Thymus (tissue), 11 donors: ENCODE results near the gene PAK3. TPM values are rescaled to one million over a fixed set of nuclear protein-coding genes. Genes with fewer than 3 reads are reported as not detected.

Source experiments
- DNase-seq, 9 donors: peaks; one replicate each; pipeline ENCODE4 v3.0.0-alpha.2; 2013; ENCODE audit warnings: low spot score in 9 of 9, low read depth in 6 of 9, missing footprints in 1 of 9
- H3K27ac ChIP-seq, 2 donors: one replicate each; pipeline ENCODE4 v1.5.1; 2013; ENCODE audit warnings: control low read depth in 1 of 2, low read depth in 1 of 2, low read length in 1 of 2, mild to moderate bottlenecking in 1 of 2, moderate library complexity in 1 of 2
- H3K27me3 ChIP-seq, 2 donors: one replicate each; pipeline ENCODE4 v1.5.1; 2013; ENCODE audit warnings: low read length in 1 of 2; ENCODE audit not compliant: control insufficient read depth in 2 of 2, insufficient read depth in 1 of 2
- H3K36me3 ChIP-seq, 2 donors: one replicate each; pipeline ENCODE4 v1.5.1; 2013; ENCODE audit warnings: low read length in 1 of 2, mild to moderate bottlenecking in 1 of 2, moderate library complexity in 1 of 2; ENCODE audit not compliant: control insufficient read depth in 2 of 2, insufficient read depth in 2 of 2
- H3K4me1 ChIP-seq, 2 donors: one replicate each; pipeline ENCODE4 v1.5.1; 2013; ENCODE audit warnings: low read length in 2 of 2; ENCODE audit not compliant: control insufficient read depth in 2 of 2, insufficient read depth in 2 of 2
- H3K4me3 ChIP-seq, 2 donors: one replicate each; pipeline ENCODE4 v1.5.1; 2013; ENCODE audit warnings: low read length in 2 of 2, control low read depth in 1 of 2, mild to moderate bottlenecking in 1 of 2
- H3K9me3 ChIP-seq, 2 donors: one replicate each; pipeline ENCODE4 v1.5.1; 2013; ENCODE audit warnings: low read length in 1 of 2, mild to moderate bottlenecking in 1 of 2; ENCODE audit not compliant: control insufficient read depth in 2 of 2, insufficient read depth in 1 of 2
- WGBS: extraction: QIAGEN DNeasy Blood & Tissue Kit; methylation state at CpG from one replicate; pipeline ENCODE4 v1.1.7; 2013; 5-methylcytosine and 5-hydroxymethylcytosine counted together
- polyA plus RNA-seq: library from polyadenylated mRNA; stranded (reverse); fragments of 200-250 nt; gene quantifications from one replicate; pipeline ENCODE4 v1.2.3, GENCODE V29; 2013
- total RNA-seq: library from RNA; stranded (reverse); fragments of 120-200 nt; gene quantifications from one replicate; pipeline ENCODE4 v1.2.4, GENCODE V29; 2013
- donor health status: healthy.

PAK3 gene
- total and polyA plus RNA-seq, 2 donors = 1.0 to 1.4 TPM

GRCh38 chrX:111165902-111166301 lies 69.9 kb downstream of the PAK3 start:
- no peaks in the 10 kb centered on the region for H3K27me3 ChIP-seq
- WGBS = 100% methylated on average over 1 of the region's 1 CpG
- no peaks in the 10 kb centered on the region for H3K36me3 ChIP-seq
- H3K9me3 ChIP-seq = no peaks in the 10 kb centered on the region
- H3K27ac ChIP-seq = no peak overlapping the region
- no peak for DNase-seq
- H3K4me1 ChIP-seq = no peaks in the 10 kb centered on the region
- no peak overlapping the region for H3K4me3 ChIP-seq

- no peaks in the 10 kb centered on the region for H3K36me3 ChIP-seq
- no peaks in the 10 kb centered on the region for H3K9me3 ChIP-seq
- 75% methylated on average over 3 of the region's 3 CpGs for WGBS
- H3K27ac ChIP-seq = no peak overlapping the region
- DNase-seq = no peak
- no peak overlapping the region for H3K4me3 ChIP-seq
- no peaks in the 10 kb centered on the region for H3K4me1 ChIP-seq
- H3K27me3 ChIP-seq = no peaks in the 10 kb centered on the region
Observed at GRCh38 chrX:111167334-111167733, 71.3 kb downstream of the PAK3 start.

GRCh38 chrX:111168314-111168713 lies 72.3 kb downstream of the PAK3 start:
- no peaks in the 10 kb centered on the region for H3K27me3 ChIP-seq
- no peak for DNase-seq

GRCh38 chrX:111169141-111169540 lies 73.2 kb downstream of the PAK3 start:
- Histone ChIP-seq H3K4me3 (no peak overlapping the region), H3K9me3 (no peaks in the 10 kb centered on the region), H3K36me3 (no peaks in the 10 kb centered on the region), H3K27ac (no peak overlapping the region), H3K4me1 (no peaks in the 10 kb centered on the region), H3K27me3 (no peaks in the 10 kb centered on the region)
- 100% methylated on average over 2 of the region's 2 CpGs for WGBS
- no peak for DNase-seq

More at GRCh38 chrX:111168314-111168713, 72.3 kb downstream of the PAK3 start:
- Histone ChIP-seq H3K36me3 (no peaks in the 10 kb centered on the region), H3K4me3 (no peak overlapping the region), H3K27ac (no peak overlapping the region), H3K9me3 (no peaks in the 10 kb centered on the region), H3K4me1 (no peaks in the 10 kb centered on the region)
- WGBS = 96% methylated on average over 2 of the region's 2 CpGs

GRCh38 chrX:111170017-111170416 lies 74.0 kb downstream of the PAK3 start:
- no peak for DNase-seq
- Histone ChIP-seq H3K4me3 (no peak overlapping the region), H3K27me3 (no peaks in the 10 kb centered on the region), H3K27ac (no peak overlapping the region), H3K4me1 (no peaks in the 10 kb centered on the region), H3K36me3 (no peaks in the 10 kb centered on the region), H3K9me3 (no peaks in the 10 kb centered on the region)
- 7% methylated on average over 1 of the region's 1 CpG for WGBS

- H3K4me3 ChIP-seq = no peak overlapping the region
- no peaks in the 10 kb centered on the region for H3K9me3 ChIP-seq
- H3K27me3 ChIP-seq = no peaks in the 10 kb centered on the region
- H3K4me1 ChIP-seq = no peaks in the 10 kb centered on the region
- H3K27ac ChIP-seq = no peak overlapping the region
- no peak for DNase-seq
- WGBS = 94% methylated on average over 2 of the region's 2 CpGs
- no peaks in the 10 kb centered on the region for H3K36me3 ChIP-seq
Observed at GRCh38 chrX:111180750-111181240, 84.8 kb downstream of the PAK3 start.

- no peaks in the 10 kb centered on the region for H3K27me3 ChIP-seq
- no peaks in the 10 kb centered on the region for H3K9me3 ChIP-seq
- H3K27ac ChIP-seq = no peak overlapping the region
- WGBS = 87% methylated on average over 3 of the region's 3 CpGs
- H3K36me3 ChIP-seq = no peaks in the 10 kb centered on the region
- H3K4me3 ChIP-seq = no peak overlapping the region
- DNase-seq = no peak
- H3K4me1 ChIP-seq = no peaks in the 10 kb centered on the region
Observed at GRCh38 chrX:111181951-111182350, 86.0 kb downstream of the PAK3 start.

GRCh38 chrX:111182997-111183396 lies 87.0 kb downstream of the PAK3 start:
- DNase-seq = no peak
- no peak overlapping the region for H3K4me3 ChIP-seq
- H3K27ac ChIP-seq = no peak overlapping the region
- no peaks in the 10 kb centered on the region for H3K27me3 ChIP-seq
- H3K9me3 ChIP-seq = no peaks in the 10 kb centered on the region
- H3K4me1 ChIP-seq = no peaks in the 10 kb centered on the region
- H3K36me3 ChIP-seq = no peaks in the 10 kb centered on the region

- no peak for DNase-seq
- H3K27ac ChIP-seq = no peak overlapping the region
- no peaks in the 10 kb centered on the region for H3K27me3 ChIP-seq
- WGBS = 89% methylated on average over 2 of the region's 2 CpGs
- H3K9me3 ChIP-seq = no peaks in the 10 kb centered on the region
- H3K36me3 ChIP-seq = no peaks in the 10 kb centered on the region
- no peak overlapping the region for H3K4me3 ChIP-seq
- no peaks in the 10 kb centered on the region for H3K4me1 ChIP-seq
Observed at GRCh38 chrX:111191598-111191997, 95.6 kb downstream of the PAK3 start.

- Histone ChIP-seq H3K4me3 (no peak overlapping the region), H3K27ac (no peak overlapping the region), H3K9me3 (no peaks in the 10 kb centered on the region), H3K36me3 (no peaks in the 10 kb centered on the region), H3K4me1 (no peaks in the 10 kb centered on the region), H3K27me3 (no peaks in the 10 kb centered on the region)
- DNase-seq = no peak
- 89% methylated on average over 2 of the region's 2 CpGs for WGBS
Observed at GRCh38 chrX:111199505-111199904, 103.5 kb downstream of the PAK3 start.
